Effector memory CD8-positive, alpha-beta T cell (primary cell): ENCODE results near the gene OR51V1.
"Not testable (repeated sequence)": the region's sequence is repeated elsewhere in the genome, so short reads cannot be mapped to it uniquely, and the experiment has no call there.

Experiments used
- ATAC-seq: fragments of 150-1000 bp; cut with Tn5 transposase; replicated peaks from 2 replicates; pipeline ENCODE4 v1.10.0; 2021; ENCODE audit warnings: mild to moderate bottlenecking, moderate library complexity
- DNase-seq, 3 experiments: peaks; one replicate each; pipeline ENCODE4 v3.0.0; 2021
- H3K27ac Mint-ChIP-seq, 2 donors: one replicate each; pipeline ENCODE4 v1.8.0; 2022; ENCODE audit warnings: mild to moderate bottlenecking in 2 of 2, mixed read lengths in 2 of 2, moderate library complexity in 2 of 2
- H3K27me3 Mint-ChIP-seq, 2 donors: one replicate each; pipeline ENCODE4 v1.8.0; 2022; ENCODE audit warnings: mixed read lengths in 2 of 2
- H3K36me3 Mint-ChIP-seq: one replicate; pipeline ENCODE4 v1.8.0; 2022; ENCODE audit warnings: mild to moderate bottlenecking, moderate library complexity, mixed read lengths; ENCODE audit not compliant: insufficient read depth
- H3K4me1 Mint-ChIP-seq, 2 donors: one replicate each; pipeline ENCODE4 v1.8.0; 2022; ENCODE audit warnings: low read depth in 2 of 2, mixed read lengths in 2 of 2
- H3K4me3 Mint-ChIP-seq, 2 donors: one replicate each; pipeline ENCODE4 v1.8.0; 2022; ENCODE audit warnings: mild to moderate bottlenecking in 2 of 2, mixed read lengths in 2 of 2, moderate library complexity in 2 of 2
- H3K9me3 Mint-ChIP-seq, 2 donors: one replicate each; pipeline ENCODE4 v1.8.0; 2022; ENCODE audit warnings: mixed read lengths in 2 of 2
- total RNA-seq, 9 experiments: gene quantifications; one replicate each; lab custom pipeline; 2026; lab: John Stamatoyannopoulos, UW

Gene OR51V1, protein sequence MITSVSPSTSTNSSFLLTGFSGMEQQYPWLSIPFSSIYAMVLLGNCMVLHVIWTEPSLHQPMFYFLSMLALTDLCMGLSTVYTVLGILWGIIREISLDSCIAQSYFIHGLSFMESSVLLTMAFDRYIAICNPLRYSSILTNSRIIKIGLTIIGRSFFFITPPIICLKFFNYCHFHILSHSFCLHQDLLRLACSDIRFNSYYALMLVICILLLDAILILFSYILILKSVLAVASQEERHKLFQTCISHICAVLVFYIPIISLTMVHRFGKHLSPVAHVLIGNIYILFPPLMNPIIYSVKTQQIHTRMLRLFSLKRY
- total RNA-seq, result 0 reads per million in 9 experiments

DNA sequence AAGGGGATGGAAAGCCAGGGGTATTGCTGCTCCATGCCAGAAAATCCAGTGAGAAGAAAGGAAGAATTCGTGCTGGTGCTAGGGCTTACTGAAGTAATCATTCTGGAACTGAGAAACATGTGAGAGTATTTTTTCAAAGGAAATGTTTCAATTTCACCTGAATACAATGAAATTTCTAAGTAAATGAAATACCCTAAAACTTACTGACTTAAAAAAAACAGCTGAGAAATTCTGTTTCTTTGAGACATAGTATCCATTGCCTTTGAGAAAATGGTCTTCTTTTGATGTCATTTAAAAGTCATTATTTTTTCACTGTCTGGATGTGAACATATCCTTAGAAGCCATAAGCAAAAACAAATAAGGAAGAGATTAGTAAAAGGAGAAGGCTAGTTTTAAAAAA, at the start of gene OR51V1:
Gene OR51V1 (minus strand): TSS at position 101 of the 400 bp plus-strand sequence. CDS start 0 bp downstream, at position 101.
- peaks cover 0 to 7% of the 10 kb centered on the region in 2 donors for H3K27me3 Mint-ChIP-seq
- DNase-seq (no peak), ATAC-seq (no peak)
- no peaks in the 10 kb centered on the region for H3K36me3 Mint-ChIP-seq
- H3K4me3 Mint-ChIP-seq, result no peak within 1 kb of the TSS
- H3K9me3 Mint-ChIP-seq, result peaks cover 0 to 2% of the 10 kb centered on the region in 2 donors
- H3K4me1 Mint-ChIP-seq, result no peaks in the 10 kb centered on the region
- no peak within 1 kb of the TSS for H3K27ac Mint-ChIP-seq

DNA sequence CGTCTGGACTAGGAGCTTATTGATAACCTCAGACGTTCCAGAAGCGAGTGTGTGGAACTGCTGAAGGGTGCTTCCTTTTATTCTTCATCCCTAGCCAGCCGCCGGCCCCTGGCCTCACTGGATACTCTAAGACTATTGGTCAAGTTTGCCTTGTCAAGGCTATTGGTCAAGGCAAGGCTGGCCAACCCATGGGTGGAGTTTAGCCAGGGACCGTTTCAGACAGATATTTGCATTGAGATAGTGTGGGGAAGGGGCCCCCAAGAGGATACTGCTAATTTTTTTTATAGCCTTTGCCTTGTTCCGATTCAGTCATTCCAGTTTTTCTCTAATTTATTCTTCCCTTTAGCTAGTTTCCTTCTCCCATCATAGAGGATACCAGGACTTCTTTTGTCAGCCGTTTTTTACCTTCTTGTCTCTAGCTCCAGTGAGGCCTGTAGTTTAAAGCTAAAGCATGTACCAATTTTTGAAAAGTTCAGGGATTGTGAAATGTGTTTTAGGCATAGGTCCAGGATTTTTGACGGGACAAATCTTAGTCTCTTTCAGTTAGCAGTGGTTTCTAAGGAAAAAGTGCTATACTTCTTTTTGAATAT, 49.4 kb upstream of the OR51V1 start, which contains the start of gene HBG1:
Gene HBG1 (minus strand): TSS at position 51 of the 590 bp plus-strand sequence. CDS start 53 bp downstream, outside the sequence.
- peaks cover 9 to 11% of the 10 kb centered on the region in 2 donors for H3K27me3 Mint-ChIP-seq
- not testable (repeated sequence) for H3K4me3 Mint-ChIP-seq, H3K9me3 Mint-ChIP-seq, H3K27ac Mint-ChIP-seq, H3K36me3 Mint-ChIP-seq, DNase-seq, H3K4me1 Mint-ChIP-seq, ATAC-seq

GRCh38 chr11:5248498-5248897, 48.0 kb upstream of the OR51V1 start:
- not testable (repeated sequence) for DNase-seq, H3K4me1 Mint-ChIP-seq, H3K4me3 Mint-ChIP-seq, H3K9me3 Mint-ChIP-seq, ATAC-seq, H3K36me3 Mint-ChIP-seq, H3K27ac Mint-ChIP-seq
- H3K27me3 Mint-ChIP-seq, result peaks cover 9 to 11% of the 10 kb centered on the region in 2 donors

GRCh38 chr11:5247472-5248192, 47.1 kb upstream of the OR51V1 start:
- Mint-ChIP-seq H3K9me3 (no peaks in the 10 kb centered on the region), H3K4me1 (no peaks in the 10 kb centered on the region), H3K4me3 (no peak overlapping the region), H3K27ac (no peak overlapping the region), H3K27me3 (peaks cover 3 to 6% of the 10 kb centered on the region in 2 donors), H3K36me3 (no peaks in the 10 kb centered on the region)
- no peak for DNase-seq
- ATAC-seq, result no peak

GRCh38 chr11:5246772-5247471, 46.4 kb upstream of the OR51V1 start:
- DNase-seq (no peak), ATAC-seq (no peak)
- no peak overlapping the region for H3K4me3 Mint-ChIP-seq

GRCh38 chr11:5245155-5245554, 44.7 kb upstream of the OR51V1 start:
- Mint-ChIP-seq H3K4me1 (no peaks in the 10 kb centered on the region), H3K4me3 (no peak overlapping the region), H3K9me3 (no peaks in the 10 kb centered on the region), H3K27ac (no peak overlapping the region), H3K36me3 (no peaks in the 10 kb centered on the region), H3K27me3 (no peaks in the 10 kb centered on the region)
- DNase-seq, result no peak
- ATAC-seq, result no peak

More at GRCh38 chr11:5246772-5247471, 46.4 kb upstream of the OR51V1 start:
- peaks cover 0 to 4% of the 10 kb centered on the region in 2 donors for H3K27me3 Mint-ChIP-seq
- H3K36me3 Mint-ChIP-seq, result no peaks in the 10 kb centered on the region
- H3K27ac Mint-ChIP-seq, result no peak overlapping the region
- no peaks in the 10 kb centered on the region for H3K4me1 Mint-ChIP-seq
- no peaks in the 10 kb centered on the region for H3K9me3 Mint-ChIP-seq

DNA sequence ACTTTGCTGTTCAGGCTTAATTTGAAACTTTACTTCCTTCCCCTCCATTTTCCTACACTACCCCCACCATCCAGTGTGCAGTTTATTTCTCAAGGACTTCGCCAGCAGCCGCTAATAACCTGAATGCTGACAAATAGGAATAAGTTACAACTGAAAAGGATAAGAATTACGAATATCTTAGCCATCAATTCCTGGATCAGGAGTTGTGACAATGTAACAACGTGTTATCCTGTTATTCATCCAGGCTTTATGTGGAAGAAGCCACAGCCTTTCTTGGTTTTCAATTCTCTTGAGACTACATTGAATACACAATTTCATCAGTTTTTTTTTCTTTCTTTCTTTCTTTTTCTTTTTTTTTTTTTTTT, 43.3 kb upstream of the OR51V1 start:
- Mint-ChIP-seq H3K27ac (no peak overlapping the region), H3K36me3 (no peaks in the 10 kb centered on the region), H3K4me1 (no peaks in the 10 kb centered on the region), H3K9me3 (no peaks in the 10 kb centered on the region), H3K4me3 (no peak overlapping the region), H3K27me3 (no peaks in the 10 kb centered on the region)
- DNase-seq (no peak), ATAC-seq (no peak)

DNA sequence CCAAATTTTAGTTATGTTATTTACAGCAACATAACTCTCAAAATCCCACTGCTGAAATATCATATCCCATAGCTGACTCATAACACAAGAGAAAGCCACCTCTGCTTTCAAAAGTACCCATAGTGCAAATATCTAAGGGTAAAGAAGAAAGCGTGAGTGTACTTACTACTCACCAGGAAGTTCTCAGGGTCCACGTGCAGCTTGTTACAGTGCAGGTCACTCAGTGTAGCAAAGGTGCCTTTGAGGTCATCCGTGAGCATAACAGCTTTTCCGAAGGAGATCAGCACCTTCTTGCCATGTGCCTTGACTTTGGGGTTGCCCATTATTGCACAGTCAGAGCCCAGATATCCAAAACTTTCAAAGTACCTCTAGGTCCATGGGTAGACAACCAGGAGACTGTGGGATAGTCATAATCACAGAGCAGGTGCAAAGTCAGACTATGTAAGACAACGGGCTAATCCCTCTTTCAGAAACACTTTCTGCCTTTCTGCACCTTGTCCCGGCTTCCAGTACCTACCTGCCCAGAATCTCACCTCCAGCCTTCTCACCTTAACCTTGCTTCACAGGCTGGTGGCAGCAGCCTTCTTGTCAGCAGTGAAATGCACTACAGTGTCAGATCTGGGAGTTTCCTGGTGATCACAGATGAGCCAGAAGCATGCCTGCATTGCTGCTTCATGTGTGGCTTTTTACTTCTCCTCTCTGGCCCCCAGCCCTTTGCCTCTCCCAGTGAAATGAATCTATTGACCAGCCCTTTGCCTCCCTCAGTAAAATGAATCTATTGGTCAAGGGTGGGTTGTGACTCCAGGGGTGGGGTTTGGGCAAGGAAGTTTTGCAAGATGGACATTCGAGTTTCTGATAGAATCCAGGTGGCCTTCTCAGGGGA, 42.7 kb upstream of the OR51V1 start:
- Mint-ChIP-seq H3K27me3 (no peaks in the 10 kb centered on the region), H3K36me3 (no peaks in the 10 kb centered on the region), H3K4me3 (no peak overlapping the region), H3K9me3 (no peaks in the 10 kb centered on the region), H3K4me1 (no peaks in the 10 kb centered on the region), H3K27ac (no peak overlapping the region)
- no peak for DNase-seq
- no peak for ATAC-seq

GRCh38 chr11:5242208-5242607, 41.7 kb upstream of the OR51V1 start:
- H3K4me3 Mint-ChIP-seq, result no peak overlapping the region
- H3K9me3 Mint-ChIP-seq, result no peaks in the 10 kb centered on the region
- DNase-seq (no peak), ATAC-seq (no peak)
- no peaks in the 10 kb centered on the region for H3K4me1 Mint-ChIP-seq
- H3K36me3 Mint-ChIP-seq, result no peaks in the 10 kb centered on the region
- H3K27ac Mint-ChIP-seq, result no peak overlapping the region
- no peaks in the 10 kb centered on the region for H3K27me3 Mint-ChIP-seq

DNA sequence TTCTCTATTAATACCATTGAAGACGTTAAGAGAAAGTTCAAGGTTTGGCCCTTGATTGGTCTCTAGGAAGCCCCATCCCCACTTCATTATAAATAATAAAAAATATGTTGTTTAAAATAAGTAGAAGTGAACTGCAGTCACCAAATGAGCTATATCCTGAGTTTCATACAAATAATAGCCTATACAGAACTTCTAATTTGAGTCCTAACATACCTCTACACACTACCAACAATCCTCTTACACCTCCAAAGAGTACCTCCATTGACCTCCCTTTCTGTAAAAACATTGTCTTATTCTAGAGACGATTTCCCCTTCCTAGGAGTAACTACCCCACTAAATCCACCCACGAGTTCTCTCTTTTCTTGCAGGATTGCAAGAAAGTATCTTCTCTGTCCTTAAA, 41.0 kb upstream of the OR51V1 start:
- Mint-ChIP-seq H3K4me1 (no peaks in the 10 kb centered on the region), H3K9me3 (no peaks in the 10 kb centered on the region), H3K27ac (no peak overlapping the region), H3K36me3 (no peaks in the 10 kb centered on the region), H3K4me3 (no peak overlapping the region), H3K27me3 (no peaks in the 10 kb centered on the region)
- no peak for DNase-seq
- no peak for ATAC-seq

DNA sequence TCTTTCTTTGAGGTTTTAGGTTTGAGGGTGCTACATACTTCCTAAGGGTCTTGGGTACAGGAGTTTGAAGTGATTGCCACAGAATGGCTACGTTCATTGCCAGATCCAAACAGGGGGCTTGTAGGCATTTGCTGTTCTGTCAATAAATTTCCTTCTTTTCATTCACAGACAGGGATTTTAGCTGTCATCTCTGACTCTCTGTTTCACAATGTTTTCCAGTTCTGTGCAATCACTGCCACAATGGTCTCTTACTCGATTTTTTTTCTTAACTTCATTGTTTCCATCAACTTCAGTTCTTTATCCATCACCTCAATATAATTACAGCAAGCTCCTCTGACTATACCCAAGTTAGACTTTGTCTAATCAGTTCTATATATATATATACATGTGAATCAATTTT, 40.0 kb upstream of the OR51V1 start:
- no peaks in the 10 kb centered on the region for H3K4me1 Mint-ChIP-seq
- peaks cover 0 to 3% of the 10 kb centered on the region in 2 donors for H3K27me3 Mint-ChIP-seq
- no peak overlapping the region for H3K4me3 Mint-ChIP-seq
- no peaks in the 10 kb centered on the region for H3K9me3 Mint-ChIP-seq
- H3K27ac Mint-ChIP-seq, result no peak overlapping the region
- no peaks in the 10 kb centered on the region for H3K36me3 Mint-ChIP-seq
- no peak for ATAC-seq
- no peak for DNase-seq

DNA sequence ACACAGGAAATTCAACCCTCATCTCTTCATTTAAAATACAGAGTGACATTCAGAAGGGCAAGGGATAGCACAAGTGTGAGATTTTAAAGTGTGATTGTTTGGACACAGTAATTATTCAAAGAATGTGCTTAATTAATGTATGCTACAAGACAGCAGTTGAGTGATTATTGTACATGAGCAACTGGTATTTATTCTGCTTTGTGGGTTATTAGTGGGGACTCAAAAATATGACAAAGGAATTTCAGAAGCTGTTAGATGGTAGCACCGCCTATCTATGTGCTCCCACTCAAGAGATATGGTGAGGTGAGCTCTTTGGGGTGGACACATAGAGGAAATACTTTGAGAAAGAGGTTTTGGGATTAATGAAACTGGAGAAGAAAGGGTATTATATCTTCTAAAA, 39.6 kb upstream of the OR51V1 start:
- H3K27me3 Mint-ChIP-seq, result peaks cover 0 to 7% of the 10 kb centered on the region in 2 donors
- no peak overlapping the region for H3K4me3 Mint-ChIP-seq
- no peaks in the 10 kb centered on the region for H3K4me1 Mint-ChIP-seq

More for the DNA sequence above, 39.6 kb upstream of the OR51V1 start:
- Mint-ChIP-seq H3K27ac (no peak overlapping the region), H3K36me3 (no peaks in the 10 kb centered on the region), H3K9me3 (no peaks in the 10 kb centered on the region)
- DNase-seq, result no peak
- ATAC-seq, result no peak
